Left ventricle myocardium superior (tissue), 1 donor: ENCODE results near the gene HDAC4. TPM values are rescaled to one million over a fixed set of nuclear protein-coding genes. Genes with fewer than 3 reads are reported as not detected.
"Not testable (repeated sequence)": the region's sequence is repeated elsewhere in the genome, so short reads cannot be mapped to it uniquely, and the experiment has no call there.

Experiments
- ATAC-seq: fragments of 200-7000 bp; cut with Tn5 transposase; one replicate; pipeline ENCODE4 v1.9.1; 2020; ENCODE audit warnings: mild to moderate bottlenecking, moderate library complexity
- DNase-seq: peaks from one replicate; pipeline ENCODE4 v3.0.0-alpha.2; 2020
- intact Hi-C: fragments of 100-400 bp; cut with micrococcal nuclease; formaldehyde crosslinking; loops from one replicate; pipeline ENCODE4 v1.11.0; 2022
- total RNA-seq: library from RNA; stranded (reverse); fragmentation: NEBNext Ultra II Directional; extraction: Animal tissue kit (Norgen Biotek cat#: 25700); gene quantifications from one replicate; pipeline ENCODE4 v1.2.1, GENCODE V29; 2021
- donor health status: DM: no; HTN: yes; CAD: no; lungs with severe emphysema.

The HDAC4 gene
- total RNA-seq, 1 donor from 2014 or later = 25.6 TPM

DNA sequence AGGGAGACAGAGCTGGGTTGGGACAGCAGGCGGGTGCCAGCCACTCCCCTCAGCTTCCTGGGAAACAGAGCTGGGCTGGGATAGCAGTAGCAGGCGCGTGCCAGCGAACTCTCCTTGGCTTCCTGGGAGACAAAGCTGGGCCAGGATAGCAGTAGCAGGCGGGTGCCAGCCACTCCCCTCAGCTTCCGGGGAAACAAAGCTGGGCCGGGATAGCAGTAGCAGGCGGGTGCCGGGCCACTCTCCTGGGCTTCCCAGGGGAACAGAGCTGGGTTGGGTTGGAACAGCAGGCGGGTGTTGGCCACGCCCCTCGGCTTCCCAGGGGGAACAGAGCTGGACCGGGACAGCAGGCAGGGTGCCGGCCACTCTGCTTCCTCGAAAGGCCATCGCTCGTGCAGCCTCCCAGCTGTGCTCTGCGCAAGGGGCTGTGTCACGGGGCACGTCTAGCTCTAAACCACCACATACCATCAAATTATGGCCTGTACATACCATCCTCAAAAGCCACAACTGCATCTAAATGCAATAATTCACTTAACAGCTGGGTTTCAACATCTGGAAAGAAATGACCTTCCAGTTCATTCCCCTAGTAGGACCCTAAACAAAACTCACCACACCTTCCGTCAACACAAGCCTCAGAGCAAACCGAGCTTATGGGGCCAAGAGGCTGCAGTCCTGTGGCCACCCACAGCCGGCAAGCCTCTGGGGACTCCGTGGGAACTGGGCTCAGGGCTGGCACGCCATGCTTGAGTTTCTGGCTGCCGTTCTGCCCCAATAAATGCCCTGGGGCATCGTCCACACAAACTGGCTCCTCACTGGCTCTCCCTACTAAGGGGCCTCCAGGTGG, 324.7 kb downstream of the HDAC4 start:
- DNase-seq = no peak
- no peak for ATAC-seq
- intact Hi-C loops = no loop called here

DNA sequence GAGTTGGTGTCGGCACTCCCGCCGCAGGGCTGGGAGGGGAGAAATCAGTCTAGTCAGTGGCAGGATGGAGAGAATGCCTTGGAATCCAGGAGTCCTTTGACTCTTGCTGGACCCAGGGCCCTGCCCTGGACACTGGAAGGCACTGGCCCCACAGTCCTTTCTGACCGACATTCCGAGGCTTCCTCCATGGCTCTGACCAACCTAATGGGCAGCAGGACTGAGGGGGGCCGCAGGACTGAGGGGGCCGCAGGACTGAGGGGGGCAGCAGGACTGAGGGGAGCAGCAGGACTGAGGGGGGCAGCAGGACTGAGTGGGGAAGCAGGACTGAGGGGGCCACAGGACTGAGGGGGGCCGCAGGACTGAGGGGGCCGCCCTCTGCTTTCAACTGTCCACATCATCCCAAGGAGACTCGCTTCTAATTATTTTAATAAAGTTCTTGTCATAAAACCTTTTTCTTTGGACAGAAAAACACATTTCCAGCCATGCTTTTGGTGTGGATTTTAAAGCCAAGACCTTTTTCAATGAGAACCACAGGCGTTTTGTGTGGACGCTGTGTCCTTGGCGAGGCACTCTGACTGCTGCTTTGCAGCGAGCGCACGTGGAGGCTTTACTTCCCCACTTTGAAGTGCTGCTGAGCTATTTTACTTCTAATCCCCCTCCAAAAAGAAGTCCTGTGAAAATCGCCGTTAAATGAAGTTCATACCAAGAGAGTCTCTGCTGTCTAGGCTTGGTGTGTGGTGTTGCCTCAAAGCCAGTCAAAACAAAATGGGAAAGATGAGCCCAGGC, 326.9 kb downstream of the HDAC4 start:
- intact Hi-C loops = no loop called here
- peak; percentile 7 for ATAC-seq

GRCh38 chr2:239073270-239073669, 327.6 kb downstream of the HDAC4 start:
- DNase-seq (peak; percentile 81), ATAC-seq (peak; percentile 95)
- intact Hi-C loops = no loop called here

More for the DNA sequence above, 326.9 kb downstream of the HDAC4 start:
- no peak for DNase-seq

GRCh38 chr2:239072786-239073185, 328.0 kb downstream of the HDAC4 start:
- ATAC-seq (no peak), DNase-seq (no peak)
- intact Hi-C loops = no loop called here

DNA sequence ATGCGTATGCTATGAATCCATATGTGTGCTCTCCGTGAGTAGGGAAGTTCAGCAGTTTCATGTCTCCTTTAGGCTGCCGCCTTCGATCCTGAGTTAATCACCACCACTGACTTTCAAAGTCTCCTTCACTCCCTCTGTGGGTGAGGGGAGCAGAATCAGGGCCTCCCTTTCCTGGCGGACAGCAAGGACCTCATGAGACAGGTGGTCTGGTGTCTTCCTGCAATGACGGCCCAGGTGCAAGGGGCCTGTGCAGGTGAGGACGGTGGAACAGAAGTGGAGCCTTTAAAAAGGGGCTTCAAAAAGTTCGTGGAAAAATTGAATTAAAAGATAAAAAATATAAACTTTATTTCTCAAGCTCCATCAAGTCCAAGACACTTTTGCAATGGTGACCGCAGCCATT, 330.4 kb downstream of the HDAC4 start:
- intact Hi-C loops = no loop called here
- no peak for DNase-seq
- no peak for ATAC-seq

- DNase-seq, intact Hi-C loops: not testable (repeated sequence)
- peak; percentile 54 for ATAC-seq
Observed at GRCh38 chr2:239069362-239070333, 331.2 kb downstream of the HDAC4 start.

GRCh38 chr2:239068411-239068810, 332.4 kb downstream of the HDAC4 start:
- ATAC-seq (no peak), DNase-seq (no peak)
- intact Hi-C loops = no loop called here

GRCh38 chr2:239067196-239067865, 333.5 kb downstream of the HDAC4 start:
- no peak for ATAC-seq
- no peak for DNase-seq
- intact Hi-C loops = no loop called here

GRCh38 chr2:239066597-239066996, 334.2 kb downstream of the HDAC4 start:
- DNase-seq (no peak), ATAC-seq (no peak)
- intact Hi-C loops = no loop called here

GRCh38 chr2:239065962-239066361, 334.9 kb downstream of the HDAC4 start:
- intact Hi-C loops = no loop called here
- ATAC-seq (no peak), DNase-seq (no peak)

GRCh38 chr2:239065537-239065936, 335.3 kb downstream of the HDAC4 start:
- ATAC-seq (no peak), DNase-seq (no peak)
- intact Hi-C loops = no loop called here

DNA sequence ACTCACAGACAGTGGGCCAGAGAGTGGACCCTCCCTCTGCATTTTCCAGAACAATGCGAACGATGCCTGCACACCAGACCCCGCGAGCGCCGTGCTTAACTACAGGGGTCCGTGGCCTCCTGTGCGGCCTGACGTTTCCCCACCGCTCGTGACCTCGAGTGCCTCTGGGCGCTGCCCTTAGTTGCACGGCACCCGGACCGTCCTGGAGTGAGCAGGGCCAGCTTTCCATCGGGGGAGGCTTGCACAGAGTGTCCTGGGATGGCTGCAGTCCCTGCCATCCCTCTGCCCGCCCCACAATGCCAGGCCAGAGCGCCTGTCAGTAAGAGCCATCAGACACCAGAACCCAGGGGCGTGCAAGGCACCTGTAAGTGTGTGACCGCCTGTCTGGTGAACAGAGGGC, 335.9 kb downstream of the HDAC4 start:
- DNase-seq = no peak
- intact Hi-C loops = no loop called here
- no peak for ATAC-seq

DNA sequence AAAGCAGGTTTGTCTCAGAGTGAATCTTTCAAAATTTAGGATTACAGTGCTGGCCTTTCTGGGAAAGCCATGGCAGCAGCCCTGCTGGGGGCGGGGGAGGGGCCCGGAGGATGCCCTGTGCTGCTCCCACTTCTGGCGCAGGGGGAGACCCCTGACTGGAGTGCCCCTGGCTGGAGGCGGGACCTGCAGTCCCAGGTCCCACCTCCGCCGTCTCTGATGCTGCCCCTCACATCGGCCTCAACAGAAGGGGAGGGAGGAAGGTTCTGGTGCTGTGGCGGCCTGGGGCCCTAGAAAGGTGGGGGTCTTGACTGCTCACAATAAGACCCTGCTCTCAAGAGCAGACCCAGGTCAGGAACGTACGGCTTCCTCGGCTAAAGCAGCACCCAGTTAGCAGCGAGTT, 336.6 kb downstream of the HDAC4 start:
- ATAC-seq (no peak), DNase-seq (no peak)
- intact Hi-C loops = no loop called here

GRCh38 chr2:239062743-239063142, 338.1 kb downstream of the HDAC4 start:
- ATAC-seq (no peak), DNase-seq (no peak)
- intact Hi-C loops = no loop called here

GRCh38 chr2:239061824-239062570, 338.8 kb downstream of the HDAC4 start:
- no peak for DNase-seq
- intact Hi-C loops = no loop called here
- ATAC-seq = no peak

- ATAC-seq = no peak
- intact Hi-C loops = no loop called here
- no peak for DNase-seq
Observed at GRCh38 chr2:239061121-239061666, 339.6 kb downstream of the HDAC4 start.

- DNase-seq (no peak), ATAC-seq (no peak)
- intact Hi-C loops = no loop called here
Observed at GRCh38 chr2:239060676-239061075, 340.1 kb downstream of the HDAC4 start.

- intact Hi-C loops = no loop called here
- DNase-seq = no peak
- ATAC-seq = peak; percentile 23
Observed at GRCh38 chr2:239059854-239060253, 341.0 kb downstream of the HDAC4 start.
